HG03457 (cell line): Measurements from ENCODE around the gene CACYBP.

ENCODE experiments used
- ATAC-seq: cut with Tn5 transposase; IDR thresholded peaks from one replicate; pipeline ENCODE4 v1.9.1; 2021; ENCODE audit warnings: moderate number of reproducible peaks; ENCODE audit not compliant: unreplicated experiment

CACYBP gene

GRCh38 chr1:174999936-175000696 lies at the start of gene CACYBP:
CACYBP (plus strand) TSS chr1:174999947; CDS start chr1:175000181, 234 bp downstream.
- ATAC-seq = peak; percentile 6

- ATAC-seq = no peak
Measured at GRCh38 chr1:174953285-174954072, 46.3 kb upstream of the CACYBP start.

- ATAC-seq = no peak
Measured at GRCh38 chr1:174954073-174954460, 45.7 kb upstream of the CACYBP start.

- ATAC-seq = no peak
Measured at GRCh38 chr1:174954671-174955669, 44.8 kb upstream of the CACYBP start.

- ATAC-seq = no peak
Measured at GRCh38 chr1:174956086-174956485, 43.7 kb upstream of the CACYBP start.

- no peak for ATAC-seq
Measured at GRCh38 chr1:174956976-174957375, 42.8 kb upstream of the CACYBP start.

- no peak for ATAC-seq
Measured at GRCh38 chr1:174957829-174958228, 41.9 kb upstream of the CACYBP start.

GRCh38 chr1:174958396-174958795 lies 41.4 kb upstream of the CACYBP start:
- ATAC-seq = no peak

- ATAC-seq = no peak
Measured at GRCh38 chr1:174960362-174960761, 39.4 kb upstream of the CACYBP start.

GRCh38 chr1:174963529-174964125 lies 36.1 kb upstream of the CACYBP start:
- ATAC-seq = no peak

GRCh38 chr1:174964261-174964971 lies 35.3 kb upstream of the CACYBP start:
- ATAC-seq = no peak

GRCh38 chr1:174964972-174965361 lies 34.8 kb upstream of the CACYBP start:
- ATAC-seq = no peak

GRCh38 chr1:174965362-174966007 lies 34.3 kb upstream of the CACYBP start:
- ATAC-seq = no peak

GRCh38 chr1:174966008-174966572 lies 33.7 kb upstream of the CACYBP start:
- ATAC-seq = no peak

GRCh38 chr1:174967845-174968705 lies 31.7 kb upstream of the CACYBP start:
- ATAC-seq = no peak

GRCh38 chr1:174968750-174969244 lies 30.9 kb upstream of the CACYBP start:
- no peak for ATAC-seq

- no peak for ATAC-seq
Measured at GRCh38 chr1:174969977-174970376, 29.8 kb upstream of the CACYBP start.

GRCh38 chr1:174971466-174971865 lies 28.3 kb upstream of the CACYBP start:
- no peak for ATAC-seq
